Stimulated activated CD8-positive, alpha-beta memory T cell treated with anti-CD3 and anti-CD28 coated beads, Interleukin-2, amount 100 ng/mL, for 48 hours (primary cell): ENCODE data around the gene ZCCHC4.
A peak's percentile ranks its signal among the peaks of the same experiment; 100 is the strongest.
"Not testable (repeated sequence)": the region's sequence is repeated elsewhere in the genome, so short reads cannot be mapped to it uniquely, and the experiment has no call there.

Source experiments
- DNase-seq, 2 donors: peaks; one replicate each; pipeline ENCODE4 v3.0.0-alpha.2; 2020; ENCODE audit warnings: low read depth in 2 of 2

The ZCCHC4 gene

GRCh38 chr4:25320773-25321172 lies 8.2 kb downstream of the ZCCHC4 start:
- DNase-seq = no peak

GRCh38 chr4:25321703-25322102 lies 9.1 kb downstream of the ZCCHC4 start:
- no peak for DNase-seq

GRCh38 chr4:25328463-25328862 lies 15.9 kb downstream of the ZCCHC4 start:
- DNase-seq = not testable (repeated sequence)

- no peak for DNase-seq
These were observed 17.8 kb downstream of the ZCCHC4 start for GRCh38 chr4:25330335-25330734.

GRCh38 chr4:25330905-25331808 lies 18.6 kb downstream of the ZCCHC4 start:
- no peak for DNase-seq

GRCh38 chr4:25343671-25344070 lies 31.1 kb downstream of the ZCCHC4 start:
- no peak for DNase-seq

GRCh38 chr4:25345744-25346143 lies 33.2 kb downstream of the ZCCHC4 start:
- DNase-seq = no peak

GRCh38 chr4:25346913-25347312 lies 34.3 kb downstream of the ZCCHC4 start:
- no peak for DNase-seq

- DNase-seq = no peak
These were observed 34.9 kb downstream of the ZCCHC4 start for GRCh38 chr4:25347473-25347872.

GRCh38 chr4:25347971-25348370 lies 35.4 kb downstream of the ZCCHC4 start:
- no peak for DNase-seq

GRCh38 chr4:25350561-25350960 lies 38.0 kb downstream of the ZCCHC4 start:
- DNase-seq = no peak

- no peak for DNase-seq
These were observed 39.3 kb downstream of the ZCCHC4 start for GRCh38 chr4:25351777-25352416.

GRCh38 chr4:25356068-25356467 lies 43.5 kb downstream of the ZCCHC4 start:
- no peak for DNase-seq

GRCh38 chr4:25358515-25359275 lies 46.1 kb downstream of the ZCCHC4 start:
- DNase-seq = no peak

GRCh38 chr4:25361253-25361652 lies 48.7 kb downstream of the ZCCHC4 start:
- no peak for DNase-seq

- no peak for DNase-seq
These were observed 54.5 kb downstream of the ZCCHC4 start for GRCh38 chr4:25367004-25367621.

- DNase-seq = no peak
These were observed 55.3 kb downstream of the ZCCHC4 start for GRCh38 chr4:25367877-25368276.

- no peak for DNase-seq
These were observed 55.7 kb downstream of the ZCCHC4 start for GRCh38 chr4:25368315-25368714.

- DNase-seq = no peak
These were observed 57.7 kb downstream of the ZCCHC4 start for GRCh38 chr4:25370242-25370641.

- DNase-seq = not testable (repeated sequence)
These were observed 60.0 kb downstream of the ZCCHC4 start for GRCh38 chr4:25372549-25372948.

GRCh38 chr4:25376754-25377571 lies 64.4 kb downstream of the ZCCHC4 start, which contains the start of gene ANAPC4:
Gene ANAPC4 (plus strand): TSS chr4:25377263. CDS start chr4:25377428, 165 bp downstream.
- DNase-seq = peak; percentile 99 to 100
